ENCODE results near the gene MACIR.

- TF ChIP-seq MYC (IDR thresholded peaks at IDR 0.05; ENCODE audit: low read depth, low read length) (no peak), CTCF (IDR thresholded peaks at IDR 0.05; ENCODE audit: low read depth, low read length) (no peak), POLR2A (IDR thresholded peaks at IDR 0.05; ENCODE audit: extremely low read depth, insufficient read length) (no peak)
These were observed 2.9 kb upstream of the MACIR start for GRCh38 chr5:103255691-103256090.

Data from NB4 (cell line).